Neural progenitor cell (in vitro differentiated cells): Measurements from ENCODE around the gene TMEM117. TPM values are rescaled to one million over a fixed set of nuclear protein-coding genes. Genes with fewer than 3 reads are reported as not detected.

Experiments used
- DNase-seq: peaks from one replicate; pipeline ENCODE4 v3.0.0-alpha.2; 2016; ENCODE audit warnings: low spot score
- H2AFZ ChIP-seq: fragments of 200-600 bp; sonication (generic); replicated peaks from 2 replicates; pipeline ENCODE4 v1.6.1; 2016; ENCODE audit warnings: antibody characterized with exemption
- H3F3A ChIP-seq: fragments of 200-600 bp; sonication (generic); 2 replicates; pipeline ENCODE4 v1.6.1; 2016; ENCODE audit warnings: antibody characterized with exemption, low read depth
- H3K27ac ChIP-seq: fragments of 200-600 bp; sonication (generic); 2 replicates; pipeline ENCODE4 v1.5.1; 2016; ENCODE audit warnings: mild to moderate bottlenecking
- H3K27me3 ChIP-seq: fragments of 200-600 bp; sonication (generic); 2 replicates; pipeline ENCODE4 v1.6.1; 2016; ENCODE audit warnings: mild to moderate bottlenecking, moderate library complexity
- H3K36me3 ChIP-seq: fragments of 200-600 bp; sonication (generic); 2 replicates; pipeline ENCODE4 v1.5.1; 2016
- H3K4me1 ChIP-seq: fragments of 200-600 bp; sonication (generic); 2 replicates; pipeline ENCODE4 v1.6.1; 2016; ENCODE audit warnings: mixed run types
- H3K4me2 ChIP-seq: fragments of 200-600 bp; sonication (generic); 2 replicates; pipeline ENCODE4 v1.6.1; 2016
- H3K4me3 ChIP-seq: fragments of 200-600 bp; sonication (generic); 2 replicates; pipeline ENCODE4 v1.5.1; 2016
- H3K79me2 ChIP-seq: fragments of 200-600 bp; sonication (generic); 2 replicates; pipeline ENCODE4 v1.6.1; 2016; ENCODE audit warnings: low read depth
- H3K9ac ChIP-seq: fragments of 200-600 bp; sonication (generic); 2 replicates; pipeline ENCODE4 v1.6.1; 2016
- H3K9me3 ChIP-seq: fragments of 200-600 bp; sonication (generic); 2 replicates; pipeline ENCODE4 v1.5.1; 2016; ENCODE audit warnings: low read depth
- H4K20me1 ChIP-seq: fragments of 200-600 bp; sonication (generic); 2 replicates; pipeline ENCODE4 v1.6.1; 2016; ENCODE audit warnings: low read depth
- H3K27ac Mint-ChIP-seq: 3 replicates; pipeline ENCODE4 v1.8.0; 2021; ENCODE audit warnings: mixed read lengths
- H3K27me3 Mint-ChIP-seq: 2 replicates; pipeline ENCODE4 v1.8.0; 2022; ENCODE audit warnings: low read depth, mild to moderate bottlenecking, inconsistent platforms, moderate library complexity, mixed read lengths; ENCODE audit not compliant: insufficient read depth
- H3K36me3 Mint-ChIP-seq: 3 replicates; pipeline ENCODE4 v1.8.0; 2021; ENCODE audit warnings: mixed read lengths
- H3K4me1 Mint-ChIP-seq: 3 replicates; pipeline ENCODE4 v1.8.0; 2021; ENCODE audit warnings: mixed read lengths
- H3K4me3 Mint-ChIP-seq: 3 replicates; pipeline ENCODE4 v1.8.0; 2021; ENCODE audit warnings: mild to moderate bottlenecking, moderate library complexity, mixed read lengths
- H3K9me3 Mint-ChIP-seq: 3 replicates; pipeline ENCODE4 v1.8.0; 2020; ENCODE audit warnings: mixed read lengths
- CTCF ChIP-seq: fragments of 200-600 bp; sonication (generic); IDR thresholded peaks from 2 replicates; pipeline ENCODE4 v1.5.1; 2017; ENCODE audit warnings: antibody characterized with exemption, mild to moderate bottlenecking
- EZH2 ChIP-seq: fragments of 200-600 bp; sonication (generic); IDR thresholded peaks from 2 replicates; pipeline ENCODE4 v1.6.1; 2017; ENCODE audit warnings: antibody characterized with exemption, mild to moderate bottlenecking, moderate library complexity
- EZH2phosphoT487 ChIP-seq: fragments of 200-600 bp; sonication (generic); IDR thresholded peaks from 2 replicates; pipeline ENCODE4 v1.6.1; 2017; ENCODE audit warnings: antibody characterized with exemption
- total RNA-seq: library from RNA; depleted of rRNA; stranded (reverse); fragments of >200 nt; gene quantifications from 2 replicates; pipeline ENCODE4 v1.2.3, GENCODE V29; 2015; ENCODE audit warnings: low replicate concordance

The TMEM117 gene
- total RNA-seq, 1 donor from 2014 or later = 1.6 TPM

- H3K9me3 ChIP-seq = no peaks in the 10 kb centered on the region
- DNase-seq = no peak
- no peak overlapping the region for H2AFZ ChIP-seq
- no peak overlapping the region for H3K4me3 ChIP-seq
- peaks cover 5% of the 10 kb centered on the region for H3K27me3 Mint-ChIP-seq
- H3F3A ChIP-seq = no peaks in the 10 kb centered on the region
- H3K36me3 Mint-ChIP-seq = peaks cover 3% of the 10 kb centered on the region
- no peaks in the 10 kb centered on the region for H4K20me1 ChIP-seq
- no peak overlapping the region for H3K4me2 ChIP-seq
- no peak for TF ChIP-seq EZH2
- no peak for TF ChIP-seq CTCF
- TF ChIP-seq EZH2phosphoT487 = no peak
- no peak overlapping the region for H3K4me3 Mint-ChIP-seq
- no peak overlapping the region for H3K27ac Mint-ChIP-seq
- H3K9ac ChIP-seq = no peak overlapping the region
- no peaks in the 10 kb centered on the region for H3K27me3 ChIP-seq
- H3K4me1 ChIP-seq = no peaks in the 10 kb centered on the region
- H3K79me2 ChIP-seq = no peaks in the 10 kb centered on the region
- peaks cover 4% of the 10 kb centered on the region for H3K9me3 Mint-ChIP-seq
- H3K36me3 ChIP-seq = no peaks in the 10 kb centered on the region
- no peak overlapping the region for H3K27ac ChIP-seq
- peaks cover 7% of the 10 kb centered on the region for H3K4me1 Mint-ChIP-seq
Observed at GRCh38 chr12:44217146-44217883, 381.4 kb downstream of the TMEM117 start.

GRCh38 chr12:44223736-44224135, 387.9 kb downstream of the TMEM117 start:
- no peaks in the 10 kb centered on the region for H3F3A ChIP-seq
- no peak overlapping the region for H3K27ac ChIP-seq
- H3K9ac ChIP-seq = no peak overlapping the region
- Mint-ChIP-seq H3K9me3 (no peaks in the 10 kb centered on the region), H3K27ac (no peak overlapping the region), H3K4me3 (no peak overlapping the region), H3K27me3 (peaks cover 2% of the 10 kb centered on the region), H3K36me3 (no peaks in the 10 kb centered on the region), H3K4me1 (no peaks in the 10 kb centered on the region)
- H3K27me3 ChIP-seq = no peaks in the 10 kb centered on the region
- H2AFZ ChIP-seq = no peak overlapping the region
- H3K79me2 ChIP-seq = no peaks in the 10 kb centered on the region
- no peak for TF ChIP-seq EZH2phosphoT487
- TF ChIP-seq CTCF = no peak
- TF ChIP-seq EZH2 = no peak
- no peaks in the 10 kb centered on the region for H4K20me1 ChIP-seq
- H3K4me1 ChIP-seq = no peaks in the 10 kb centered on the region
- DNase-seq = no peak
- H3K4me2 ChIP-seq = no peak overlapping the region
- H3K4me3 ChIP-seq = no peak overlapping the region
- H3K36me3 ChIP-seq = no peaks in the 10 kb centered on the region
- no peaks in the 10 kb centered on the region for H3K9me3 ChIP-seq

GRCh38 chr12:44224399-44225148, 388.7 kb downstream of the TMEM117 start:
- Mint-ChIP-seq H3K27me3 (peaks cover 2% of the 10 kb centered on the region), H3K4me3 (no peak overlapping the region), H3K9me3 (no peaks in the 10 kb centered on the region), H3K4me1 (no peaks in the 10 kb centered on the region), H3K36me3 (no peaks in the 10 kb centered on the region), H3K27ac (no peak overlapping the region)
- no peak for TF ChIP-seq EZH2
- no peak for TF ChIP-seq CTCF
- no peak for TF ChIP-seq EZH2phosphoT487
- Histone ChIP-seq H3K9me3 (no peaks in the 10 kb centered on the region), H3K4me2 (no peak overlapping the region), H3K27me3 (no peaks in the 10 kb centered on the region), H3K27ac (no peak overlapping the region), H3F3A (no peaks in the 10 kb centered on the region), H3K9ac (no peak overlapping the region), H2AFZ (no peak overlapping the region), H3K36me3 (no peaks in the 10 kb centered on the region), H3K4me1 (no peaks in the 10 kb centered on the region), H3K79me2 (no peaks in the 10 kb centered on the region), H4K20me1 (no peaks in the 10 kb centered on the region), H3K4me3 (no peak overlapping the region)
- no peak for DNase-seq
